ENCODE data around the gene ADGRG2.

ADGRG2 gene

DNA sequence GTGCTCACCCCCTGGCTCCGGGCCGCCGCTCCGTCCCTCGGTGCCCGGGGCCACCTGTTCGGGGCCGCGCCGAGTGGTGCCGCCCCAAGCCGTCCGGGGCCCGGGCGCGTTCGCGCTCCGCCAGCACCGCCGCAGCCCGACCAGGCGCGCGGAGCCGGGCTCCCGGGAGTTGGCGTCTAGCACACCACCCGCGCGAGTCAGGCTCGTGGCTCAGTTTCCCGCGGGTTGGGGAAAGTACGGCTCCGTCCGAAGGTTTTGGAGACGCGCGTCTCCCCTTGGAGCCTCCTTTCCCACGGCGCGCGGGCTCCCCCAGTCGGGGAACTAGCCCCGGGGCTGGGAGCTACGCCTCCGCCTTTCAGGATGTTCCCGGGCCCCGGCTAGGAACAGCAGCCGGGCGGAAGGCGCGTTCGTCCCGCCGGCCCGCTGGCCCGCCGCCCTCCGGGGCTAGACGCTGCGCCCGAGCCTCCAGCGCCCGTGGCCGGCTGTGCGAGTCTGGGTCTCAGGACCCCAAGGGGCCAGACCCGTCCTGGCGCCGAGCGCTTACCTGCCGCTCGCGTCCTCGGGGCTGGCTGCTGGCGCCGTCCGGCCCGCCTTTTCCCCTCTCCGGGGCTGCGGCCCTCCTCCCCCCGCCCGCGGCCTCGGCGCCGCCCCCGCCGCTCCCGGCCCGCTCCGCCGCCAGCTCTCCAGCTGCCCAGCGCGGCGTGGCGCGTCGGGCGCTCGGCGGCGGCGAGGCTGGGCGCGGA lies at the start of gene ADGRG2:
Gene ADGRG2, minus strand, starts transcription at position 571 of the 743 bp plus-strand sequence. CDS start 53,634 bp downstream, outside the sequence.
- no peaks in the 10 kb centered on the region for H3K4me1 Mint-ChIP-seq (ENCODE audit: low read depth)
- no peaks in the 10 kb centered on the region for H3K9me3 Mint-ChIP-seq
- H3K4me3 Mint-ChIP-seq = no peak within 1 kb of the TSS
- H3K27ac Mint-ChIP-seq = no peak within 1 kb of the TSS
- no peaks in the 10 kb centered on the region for H3K36me3 Mint-ChIP-seq (ENCODE audit: low read depth)
- peaks cover 45% of the 10 kb centered on the region for H3K27me3 Mint-ChIP-seq
- intact Hi-C loops (cut with micrococcal nuclease) = no loop called here

- Mint-ChIP-seq H3K27ac (no peak overlapping the region), H3K4me1 (ENCODE audit: low read depth) (no peaks in the 10 kb centered on the region), H3K27me3 (no peaks in the 10 kb centered on the region), H3K9me3 (no peaks in the 10 kb centered on the region), H3K36me3 (ENCODE audit: low read depth) (no peaks in the 10 kb centered on the region), H3K4me3 (no peak overlapping the region)
- intact Hi-C loops (cut with micrococcal nuclease) = no loop called here
These were observed 46.3 kb upstream of the ADGRG2 start for GRCh38 chrX:19168609-19169008.

DNA sequence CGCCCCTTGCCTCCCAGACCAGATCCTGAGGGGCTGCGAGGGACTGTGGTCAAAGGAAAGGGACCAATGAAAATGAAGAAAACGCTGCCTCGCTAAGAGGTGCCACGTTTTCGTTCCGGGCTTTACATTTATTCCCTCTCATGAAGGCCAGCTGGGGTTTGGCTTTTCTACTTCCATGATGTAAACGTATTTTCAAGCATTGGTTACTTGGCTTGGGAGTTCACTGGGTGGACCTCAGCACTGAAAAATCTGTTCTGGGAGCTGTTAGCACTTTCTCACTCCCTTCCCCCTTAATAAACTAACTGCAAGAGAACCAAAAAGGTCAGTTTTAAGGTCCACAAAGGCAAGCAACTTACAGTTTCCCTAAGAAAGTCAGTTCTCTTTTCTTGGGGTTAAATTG lies 40.6 kb upstream of the ADGRG2 start:
- no peaks in the 10 kb centered on the region for H3K9me3 Mint-ChIP-seq
- no peak overlapping the region for H3K27ac Mint-ChIP-seq
- H3K4me3 Mint-ChIP-seq = no peak overlapping the region
- no peaks in the 10 kb centered on the region for H3K36me3 Mint-ChIP-seq (ENCODE audit: low read depth)
- intact Hi-C loops (cut with micrococcal nuclease) = no loop called here
- H3K27me3 Mint-ChIP-seq = no peaks in the 10 kb centered on the region
- H3K4me1 Mint-ChIP-seq (ENCODE audit: low read depth) = no peaks in the 10 kb centered on the region

- Mint-ChIP-seq H3K36me3 (ENCODE audit: low read depth) (no peaks in the 10 kb centered on the region), H3K27ac (no peak overlapping the region), H3K4me1 (ENCODE audit: low read depth) (no peaks in the 10 kb centered on the region), H3K9me3 (no peaks in the 10 kb centered on the region), H3K4me3 (no peak overlapping the region), H3K27me3 (peaks cover 1% of the 10 kb centered on the region)
- intact Hi-C loops (cut with micrococcal nuclease) = no loop called here
These were observed 33.9 kb upstream of the ADGRG2 start for GRCh38 chrX:19156186-19156585.

GRCh38 chrX:19152762-19153161 lies 30.5 kb upstream of the ADGRG2 start:
- Mint-ChIP-seq H3K4me1 (ENCODE audit: low read depth) (no peaks in the 10 kb centered on the region), H3K36me3 (ENCODE audit: low read depth) (no peaks in the 10 kb centered on the region), H3K27me3 (peaks cover 2% of the 10 kb centered on the region), H3K27ac (no peak overlapping the region), H3K4me3 (no peak overlapping the region), H3K9me3 (no peaks in the 10 kb centered on the region)
- intact Hi-C loops (cut with micrococcal nuclease) = no loop called here

GRCh38 chrX:19137067-19137466 lies 14.8 kb upstream of the ADGRG2 start:
- Mint-ChIP-seq H3K36me3 (ENCODE audit: low read depth) (no peaks in the 10 kb centered on the region), H3K9me3 (no peaks in the 10 kb centered on the region), H3K27me3 (no peaks in the 10 kb centered on the region), H3K4me3 (no peak overlapping the region), H3K27ac (no peak overlapping the region), H3K4me1 (ENCODE audit: low read depth) (no peaks in the 10 kb centered on the region)
- intact Hi-C loops (cut with micrococcal nuclease) = no loop called here

DNA sequence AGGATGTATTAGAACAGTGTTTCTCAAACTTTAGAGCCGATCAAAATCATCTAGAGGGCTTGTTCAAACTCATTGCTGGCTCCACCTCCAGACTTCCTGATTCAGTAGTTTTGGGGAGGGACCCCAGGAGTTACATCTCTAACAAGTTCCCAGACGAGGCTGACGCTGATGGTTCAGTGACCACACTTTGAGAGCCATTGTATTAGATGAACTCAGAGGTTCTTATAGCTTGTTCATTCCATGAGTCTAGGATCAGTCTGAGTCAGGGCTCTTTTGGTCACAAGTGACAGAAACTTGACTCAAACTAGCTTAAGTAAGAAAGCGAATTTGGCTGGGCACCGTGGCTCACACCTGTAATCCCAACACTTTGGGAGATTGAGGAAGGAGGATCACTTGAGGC lies 11.5 kb upstream of the ADGRG2 start:
- Mint-ChIP-seq H3K4me3 (no peak overlapping the region), H3K27me3 (peaks cover under 1% of the 10 kb centered on the region), H3K36me3 (ENCODE audit: low read depth) (no peaks in the 10 kb centered on the region), H3K4me1 (ENCODE audit: low read depth) (no peaks in the 10 kb centered on the region), H3K27ac (no peak overlapping the region), H3K9me3 (no peaks in the 10 kb centered on the region)
- intact Hi-C loops (cut with micrococcal nuclease) = no loop called here

GRCh38 chrX:19133231-19133630 lies 11.0 kb upstream of the ADGRG2 start:
- Mint-ChIP-seq H3K27ac (no peak overlapping the region), H3K4me3 (no peak overlapping the region), H3K9me3 (no peaks in the 10 kb centered on the region), H3K36me3 (ENCODE audit: low read depth) (no peaks in the 10 kb centered on the region), H3K27me3 (peaks cover 2% of the 10 kb centered on the region), H3K4me1 (ENCODE audit: low read depth) (no peaks in the 10 kb centered on the region)
- intact Hi-C loops (cut with micrococcal nuclease) = no loop called here

- Mint-ChIP-seq H3K4me1 (ENCODE audit: low read depth) (no peaks in the 10 kb centered on the region), H3K4me3 (no peak overlapping the region), H3K27ac (no peak overlapping the region), H3K9me3 (no peaks in the 10 kb centered on the region), H3K36me3 (ENCODE audit: low read depth) (no peaks in the 10 kb centered on the region), H3K27me3 (peaks cover 2% of the 10 kb centered on the region)
- intact Hi-C loops (cut with micrococcal nuclease) = no loop called here
These were observed 8.4 kb upstream of the ADGRG2 start for GRCh38 chrX:19130628-19131027.

- intact Hi-C loops (cut with micrococcal nuclease) = no loop called here
- Mint-ChIP-seq H3K4me1 (ENCODE audit: low read depth) (no peaks in the 10 kb centered on the region), H3K4me3 (no peak overlapping the region), H3K36me3 (ENCODE audit: low read depth) (no peaks in the 10 kb centered on the region), H3K27ac (no peak overlapping the region), H3K9me3 (no peaks in the 10 kb centered on the region), H3K27me3 (peaks cover 9% of the 10 kb centered on the region)
These were observed 7.4 kb upstream of the ADGRG2 start for GRCh38 chrX:19129694-19130093.

GRCh38 chrX:19127649-19128168 lies 5.4 kb upstream of the ADGRG2 start:
- H3K4me3 Mint-ChIP-seq = no peak overlapping the region
- intact Hi-C loops (cut with micrococcal nuclease) = no loop called here
- no peaks in the 10 kb centered on the region for H3K36me3 Mint-ChIP-seq (ENCODE audit: low read depth)
- peaks cover 26% of the 10 kb centered on the region for H3K27me3 Mint-ChIP-seq
- no peak overlapping the region for H3K27ac Mint-ChIP-seq
- H3K4me1 Mint-ChIP-seq (ENCODE audit: low read depth) = no peaks in the 10 kb centered on the region
- no peaks in the 10 kb centered on the region for H3K9me3 Mint-ChIP-seq

- no peaks in the 10 kb centered on the region for H3K36me3 Mint-ChIP-seq (ENCODE audit: low read depth)
- no peaks in the 10 kb centered on the region for H3K9me3 Mint-ChIP-seq
- peaks cover 45% of the 10 kb centered on the region for H3K27me3 Mint-ChIP-seq
- H3K4me1 Mint-ChIP-seq (ENCODE audit: low read depth) = no peaks in the 10 kb centered on the region
- no peak overlapping the region for H3K27ac Mint-ChIP-seq
- intact Hi-C loops (cut with micrococcal nuclease) = no loop called here
- H3K4me3 Mint-ChIP-seq = no peak overlapping the region
These were observed 357 bp upstream of the ADGRG2 start for GRCh38 chrX:19122641-19123009.

DNA sequence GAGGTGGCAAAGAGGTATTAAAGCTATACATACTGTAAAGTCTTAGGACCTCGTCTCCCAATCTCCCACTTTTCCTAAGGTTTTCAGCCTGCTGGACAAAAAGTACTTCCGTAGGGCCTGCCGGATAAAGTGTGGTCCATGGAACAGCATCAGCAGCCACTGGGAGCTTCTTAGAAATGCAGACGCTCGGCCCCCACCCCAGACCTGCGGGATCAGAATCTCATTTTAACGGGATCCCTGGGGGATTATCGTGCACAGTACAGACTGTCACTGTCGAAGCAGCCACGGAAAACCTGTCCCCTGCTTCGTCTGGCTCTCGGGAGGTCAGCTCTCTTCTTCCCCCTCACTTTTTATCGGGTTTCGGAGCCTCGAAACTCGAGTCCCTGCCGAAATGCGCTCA lies 802 bp downstream of the ADGRG2 start:
- Mint-ChIP-seq H3K4me3 (no peak overlapping the region), H3K27me3 (peaks cover 48% of the 10 kb centered on the region)
- intact Hi-C loops (cut with micrococcal nuclease) = no loop called here

GRCh38 chrX:19110642-19111041 lies 11.6 kb downstream of the ADGRG2 start:
- Mint-ChIP-seq H3K4me3 (no peak overlapping the region), H3K9me3 (no peaks in the 10 kb centered on the region), H3K27me3 (peaks cover 24% of the 10 kb centered on the region), H3K4me1 (ENCODE audit: low read depth) (no peaks in the 10 kb centered on the region), H3K27ac (no peak overlapping the region), H3K36me3 (ENCODE audit: low read depth) (no peaks in the 10 kb centered on the region)
- intact Hi-C loops (cut with micrococcal nuclease) = no loop called here

More for the DNA sequence above, 802 bp downstream of the ADGRG2 start:
- H3K4me1 Mint-ChIP-seq (ENCODE audit: low read depth) = no peaks in the 10 kb centered on the region
- no peaks in the 10 kb centered on the region for H3K36me3 Mint-ChIP-seq (ENCODE audit: low read depth)
- H3K9me3 Mint-ChIP-seq = no peaks in the 10 kb centered on the region
- no peak overlapping the region for H3K27ac Mint-ChIP-seq

DNA sequence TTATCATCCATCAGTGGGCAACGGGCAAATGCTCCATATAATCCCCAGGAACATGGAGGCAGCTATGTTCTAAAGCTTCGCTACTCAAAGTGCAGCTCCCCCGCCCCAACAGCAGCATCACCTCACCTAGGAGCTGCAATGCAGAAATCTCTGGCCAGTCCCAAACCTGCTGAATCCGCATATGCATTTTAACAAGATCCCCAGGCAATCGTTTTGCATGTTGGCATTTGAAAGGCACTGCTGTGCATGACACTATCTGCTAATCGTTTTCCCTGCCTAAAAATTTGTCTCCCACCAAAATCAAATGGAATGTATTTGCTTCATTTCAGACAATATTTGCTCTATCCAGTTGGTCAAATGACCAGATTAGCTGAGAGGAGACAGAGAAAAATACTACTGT lies 15.2 kb downstream of the ADGRG2 start:
- H3K4me1 Mint-ChIP-seq (ENCODE audit: low read depth) = no peaks in the 10 kb centered on the region
- no peak overlapping the region for H3K27ac Mint-ChIP-seq
- H3K36me3 Mint-ChIP-seq (ENCODE audit: low read depth) = no peaks in the 10 kb centered on the region
- H3K9me3 Mint-ChIP-seq = no peaks in the 10 kb centered on the region
- peaks cover 20% of the 10 kb centered on the region for H3K27me3 Mint-ChIP-seq
- H3K4me3 Mint-ChIP-seq = no peak overlapping the region
- intact Hi-C loops (cut with micrococcal nuclease) = no loop called here
